ENCODE measurements around the gene AP1M1.

- no peak for TF ChIP-seq CTCF (IDR thresholded peaks at IDR 0.05)
- TF ChIP-seq POLR2A (IDR thresholded peaks at IDR 0.05): no peak
Measured at GRCh38 chr19:16208847-16209665, 11.3 kb downstream of the AP1M1 start.
